Measurements from ENCODE around the gene ZFPL1. TPM values are rescaled to one million over a fixed set of nuclear protein-coding genes. Genes with fewer than 3 reads are reported as not detected.
A peak's percentile ranks its signal among the peaks of the same experiment; 100 is the strongest.

Gene ZFPL1
- total RNA-seq, 1 donor from 2014 or later: 36.6 TPM

GRCh38 chr11:65077451-65077850 lies 6.6 kb upstream of the ZFPL1 start:
- no peak overlapping the region for H3K4me3 Mint-ChIP-seq
- ChIA-PET CTCF (interaction anchor here (1.4 to 1.9 kb wide), 3 partner anchors 33 to 229 kb away, joined by 3 to 7 read pairs (median 6); partner anchors contain the start of gene ARL2), POLR2A (interaction anchor here (0.6 kb wide), 1 partner anchor 67 kb away, joined by 7 read pairs; no protein-coding TSS in a partner anchor)
- DNase-seq (no peak), ATAC-seq (ENCODE audit: low read depth) (no peak)
- H3K4me1 Mint-ChIP-seq: peaks cover 10% of the 10 kb centered on the region
- no peaks in the 10 kb centered on the region for H3K36me3 Mint-ChIP-seq (ENCODE audit: low read depth)
- intact Hi-C loops (cut with micrococcal nuclease): no loop called here
- H3K9me3 Mint-ChIP-seq: no peaks in the 10 kb centered on the region
- H3K27ac Mint-ChIP-seq: no peak overlapping the region
- TF ChIP-seq CTCF (IDR thresholded peaks at IDR 0.05): no peak
- no peaks in the 10 kb centered on the region for H3K27me3 Mint-ChIP-seq

- no peak for TF ChIP-seq CTCF (IDR thresholded peaks at IDR 0.05)
- Mint-ChIP-seq H3K9me3 (no peaks in the 10 kb centered on the region), H3K36me3 (ENCODE audit: low read depth) (no peaks in the 10 kb centered on the region), H3K27ac (peak overlapping the region; percentile 41), H3K4me1 (peaks cover 10% of the 10 kb centered on the region), H3K4me3 (no peak overlapping the region), H3K27me3 (no peaks in the 10 kb centered on the region)
- CTCF ChIA-PET: interaction anchor here (1.4 to 1.9 kb wide), 2 partner anchors 64 to 230 kb away, joined by 3 to 6 read pairs; partner anchors contain the start of gene ARL2
- ATAC-seq (ENCODE audit: low read depth): peak; percentile 99
- POLR2A ChIA-PET: interaction anchor here (0.6 to 1.0 kb wide), 3 partner anchors 15 to 39 kb away, joined by 3 to 7 read pairs (median 5); partner anchors contain the start of genes VPS51 and ZNHIT2
- peak; percentile 51 for DNase-seq
- intact Hi-C loops (cut with micrococcal nuclease): loop anchor here (1.0 kb wide), 3 partner anchors 51 to 231 kb away; partner anchors contain the start of gene SNX15
Observed at GRCh38 chr11:65078151-65078550, 5.9 kb upstream of the ZFPL1 start.

GRCh38 chr11:65078786-65079342 lies 5.2 kb upstream of the ZFPL1 start:
- intact Hi-C loops (cut with micrococcal nuclease): loop anchor here (1.0 kb wide), 3 partner anchors 52 to 232 kb away; partner anchors contain the start of gene SNX15
- no peaks in the 10 kb centered on the region for H3K9me3 Mint-ChIP-seq
- peaks cover 14% of the 10 kb centered on the region for H3K4me1 Mint-ChIP-seq
- DNase-seq (no peak), ATAC-seq (ENCODE audit: low read depth) (no peak)
- CTCF ChIA-PET: interaction anchor here (1.4 to 1.9 kb wide), 2 partner anchors 64 to 231 kb away, joined by 3 to 6 read pairs; partner anchors contain the start of gene ARL2
- no peak for TF ChIP-seq CTCF (IDR thresholded peaks at IDR 0.05)
- H3K27ac Mint-ChIP-seq: peak overlapping the region; percentile 41
- POLR2A ChIA-PET: interaction anchor here (0.6 to 1.0 kb wide), 4 partner anchors 14 to 43 kb away, joined by 3 to 7 read pairs (median 6); partner anchors contain the start of genes FAU, VPS51 and ZNHIT2
- H3K36me3 Mint-ChIP-seq (ENCODE audit: low read depth): peaks cover 1% of the 10 kb centered on the region
- no peak overlapping the region for H3K4me3 Mint-ChIP-seq
- no peaks in the 10 kb centered on the region for H3K27me3 Mint-ChIP-seq

- no peak for TF ChIP-seq CTCF (IDR thresholded peaks at IDR 0.05)
- Mint-ChIP-seq H3K4me3 (peak overlapping the region; percentile 93), H3K4me1 (peaks cover 30% of the 10 kb centered on the region), H3K9me3 (no peaks in the 10 kb centered on the region), H3K36me3 (ENCODE audit: low read depth) (peaks cover 37% of the 10 kb centered on the region), H3K27ac (peak overlapping the region; percentile 94), H3K27me3 (no peaks in the 10 kb centered on the region)
- intact Hi-C loops (cut with micrococcal nuclease): no loop called here
- ATAC-seq (ENCODE audit: low read depth) (no peak), DNase-seq (no peak)
- POLR2A ChIA-PET: interaction anchor here (0.6 to 2.2 kb wide), 5 partner anchors 9 to 58 kb away, joined by 3 to 7 read pairs (median 4); partner anchors contain the start of genes SYVN1 and VPS51
- CTCF ChIA-PET: interaction anchor here (0.6 to 1.7 kb wide), 2 partner anchors 69 to 892 kb away, joined by 3 read pairs; partner anchors contain the start of gene ARL2
Observed at GRCh38 chr11:65083134-65083833, 738 bp upstream of the ZFPL1 start.

All from activated B cell treated with CpG ODN at 0.5 μM for 24 hours (primary cell).